SU-DHL-6 (cell line): ENCODE results near the gene NTSR1.

Experiments
- CTCF ChIP-seq: fragments of 200-600 bp; sonication (generic); IDR thresholded peaks from one replicate; pipeline ENCODE4 v1.5.1; 2017; ENCODE audit warnings: antibody characterized with exemption, mild to moderate bottlenecking, low read length, moderate library complexity; ENCODE audit not compliant: insufficient read depth, poor library complexity, severe bottlenecking
- EZH2phosphoT487 ChIP-seq: fragments of 200-600 bp; sonication (generic), shearing (Covaris generic); conservative IDR thresholded peaks from 2 replicates; pipeline ENCODE4 v1.6.1; 2018; ENCODE audit warnings: mild to moderate bottlenecking, antibody characterized with exemption, low read length, moderate library complexity, mixed read lengths

- no peak for TF ChIP-seq CTCF
- TF ChIP-seq EZH2phosphoT487: no peak
Observed at GRCh38 chr20:62768551-62769287, 60.1 kb downstream of the NTSR1 start.
